Jurkat, Clone E6-1 (cell line): ENCODE data around the gene PPM1B.
"Not testable (repeated sequence)": the region's sequence is repeated elsewhere in the genome, so short reads cannot be mapped to it uniquely, and the experiment has no call there.

Experiments used
- DNase-seq: peaks from one replicate; pipeline ENCODE4 v3.0.0-alpha.2; 2011; ENCODE audit warnings: low read depth, low spot score
- H3K4me3 ChIP-seq: 2 replicates; pipeline ENCODE4 v1.5.1; 2011; ENCODE audit warnings: mild to moderate bottlenecking, low read length, control low read depth, moderate library complexity

PPM1B gene

GRCh38 chr2:44190526-44190925 lies 21.9 kb downstream of the PPM1B start:
- H3K4me3 ChIP-seq: no peak overlapping the region
- DNase-seq: no peak

DNA sequence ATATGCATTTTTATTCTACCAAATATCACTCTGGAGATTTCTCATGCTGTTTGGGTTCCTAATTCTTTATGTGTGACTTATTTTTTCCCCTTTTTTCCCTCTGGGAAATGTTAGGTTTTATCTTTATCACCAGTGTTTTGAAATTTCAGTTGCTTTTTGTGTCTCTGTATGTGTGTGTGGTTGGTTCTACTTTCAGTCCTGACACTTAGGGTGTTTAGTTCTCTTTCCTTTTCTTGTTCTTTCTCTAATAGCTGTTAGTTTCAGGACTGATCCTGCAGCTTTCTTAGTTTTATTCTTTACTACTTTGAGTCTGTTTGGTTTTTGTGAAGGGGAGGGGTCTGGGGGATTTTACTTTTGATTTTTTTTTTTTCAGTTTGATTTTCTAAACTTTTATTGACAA lies 23.1 kb downstream of the PPM1B start:
- no peak overlapping the region for H3K4me3 ChIP-seq
- no peak for DNase-seq

GRCh38 chr2:44192646-44193045 lies 24.0 kb downstream of the PPM1B start:
- no peak for DNase-seq
- no peak overlapping the region for H3K4me3 ChIP-seq

- no peak overlapping the region for H3K4me3 ChIP-seq
- DNase-seq: no peak
These were observed 27.0 kb downstream of the PPM1B start for GRCh38 chr2:44195714-44196113.

GRCh38 chr2:44197816-44198215 lies 29.1 kb downstream of the PPM1B start:
- DNase-seq: no peak
- H3K4me3 ChIP-seq: no peak overlapping the region

GRCh38 chr2:44200011-44200410 lies 31.3 kb downstream of the PPM1B start:
- no peak for DNase-seq
- no peak overlapping the region for H3K4me3 ChIP-seq

GRCh38 chr2:44200759-44201158 lies 32.1 kb downstream of the PPM1B start:
- no peak overlapping the region for H3K4me3 ChIP-seq
- no peak for DNase-seq

DNA sequence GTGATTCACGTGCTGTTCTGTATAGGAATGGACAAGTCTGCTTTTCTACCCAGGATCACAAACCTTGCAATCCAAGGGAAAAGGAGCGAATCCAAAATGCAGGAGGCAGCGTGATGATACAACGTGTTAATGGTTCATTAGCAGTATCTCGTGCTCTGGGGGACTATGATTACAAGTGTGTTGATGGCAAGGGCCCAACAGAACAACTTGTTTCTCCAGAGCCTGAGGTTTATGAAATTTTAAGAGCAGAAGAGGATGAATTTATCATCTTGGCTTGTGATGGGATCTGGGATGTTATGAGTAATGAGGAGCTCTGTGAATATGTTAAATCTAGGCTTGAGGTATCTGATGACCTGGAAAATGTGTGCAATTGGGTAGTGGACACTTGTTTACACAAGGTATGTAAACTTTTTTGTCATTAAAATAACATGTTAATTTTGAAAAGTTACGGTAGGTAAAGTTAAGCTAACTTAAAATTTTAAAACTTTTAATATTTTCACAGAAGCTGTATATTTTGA lies 33.0 kb downstream of the PPM1B start:
- DNase-seq: no peak
- no peak overlapping the region for H3K4me3 ChIP-seq

DNA sequence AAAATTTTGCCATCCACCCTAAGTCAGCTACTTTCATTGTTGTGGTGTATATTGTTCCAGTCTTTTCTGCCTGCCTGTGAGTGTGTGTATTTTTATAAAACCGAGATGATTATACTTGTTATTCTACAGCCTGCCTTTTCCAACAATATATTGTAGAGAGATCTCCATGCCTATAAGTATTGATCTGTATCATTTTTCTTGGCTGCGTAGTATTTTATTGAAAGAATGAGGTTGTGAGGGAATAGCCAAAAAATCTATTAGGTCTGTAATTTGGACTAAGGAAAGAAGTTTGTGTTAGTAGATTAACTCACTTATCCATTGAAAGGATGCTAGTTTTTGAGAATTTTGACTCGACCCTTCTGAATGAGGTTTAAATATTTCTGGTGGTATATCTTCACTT lies 34.9 kb downstream of the PPM1B start:
- no peak for DNase-seq
- no peak overlapping the region for H3K4me3 ChIP-seq

DNA sequence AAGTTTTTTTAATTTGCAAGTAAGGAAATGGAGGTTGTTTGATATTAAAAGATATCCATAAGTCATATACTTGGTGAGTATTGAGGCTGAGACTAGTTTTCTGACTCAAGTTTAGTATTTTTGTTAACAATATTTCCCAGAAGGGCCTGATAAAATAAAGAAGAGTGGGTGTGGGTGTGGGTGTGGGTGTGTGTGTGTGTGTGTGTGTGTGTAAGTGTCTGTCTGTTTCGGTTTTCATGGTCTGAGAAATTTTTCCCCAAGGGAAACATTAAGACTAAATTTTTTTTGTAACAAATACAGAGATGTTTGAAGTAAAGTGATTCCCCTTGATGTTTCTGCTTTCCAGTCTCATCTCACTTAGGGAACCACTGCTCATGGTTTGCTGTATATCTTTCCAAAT lies 36.5 kb downstream of the PPM1B start:
- no peak for DNase-seq
- H3K4me3 ChIP-seq: no peak overlapping the region

GRCh38 chr2:44207102-44207501 lies 38.4 kb downstream of the PPM1B start:
- no peak for DNase-seq

DNA sequence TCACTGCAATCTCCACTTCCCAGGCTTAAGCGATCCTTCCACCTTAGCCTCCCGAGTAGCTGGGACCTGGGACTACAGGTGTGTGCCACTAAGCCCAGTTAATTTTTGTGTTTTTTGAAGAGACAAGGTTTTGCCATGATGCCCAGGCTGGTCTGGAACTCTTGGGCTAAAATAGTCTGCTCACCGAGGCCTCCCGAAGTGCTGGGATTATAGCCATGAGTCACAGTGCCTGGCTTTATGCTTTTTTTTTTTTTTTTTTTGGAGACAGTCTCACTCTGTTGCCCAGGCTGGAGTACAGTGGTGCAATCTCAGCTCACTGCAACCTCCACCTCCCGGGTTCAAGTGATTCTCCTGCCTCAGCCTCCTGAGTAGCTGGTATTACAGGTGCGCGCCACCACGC lies 39.0 kb downstream of the PPM1B start:
- DNase-seq, H3K4me3 ChIP-seq: not testable (repeated sequence)

More at GRCh38 chr2:44207102-44207501, 38.4 kb downstream of the PPM1B start:
- no peak overlapping the region for H3K4me3 ChIP-seq

GRCh38 chr2:44210362-44210761 lies 41.7 kb downstream of the PPM1B start:
- no peak overlapping the region for H3K4me3 ChIP-seq
- DNase-seq: no peak

- no peak overlapping the region for H3K4me3 ChIP-seq
- no peak for DNase-seq
These were observed 42.5 kb downstream of the PPM1B start for GRCh38 chr2:44211183-44211582.

DNA sequence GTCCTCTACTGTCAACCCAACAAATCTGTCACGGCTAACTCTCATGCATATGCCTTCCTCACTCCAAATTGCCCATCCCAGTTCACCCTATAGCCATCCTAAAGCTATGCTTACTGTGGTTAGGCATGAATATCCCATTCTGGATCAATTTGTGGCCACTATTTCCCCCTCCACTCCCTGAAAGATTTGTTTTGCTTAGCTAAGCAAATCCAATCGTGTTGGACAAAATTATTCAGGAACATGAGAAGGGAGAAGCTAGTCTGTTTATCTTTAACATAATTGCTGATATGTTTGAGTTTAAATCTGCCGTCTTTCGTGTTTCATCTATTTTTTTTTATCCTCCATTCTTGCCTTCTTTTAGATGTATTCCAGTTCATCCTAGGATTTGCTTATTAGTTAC lies 43.6 kb downstream of the PPM1B start:
- DNase-seq: no peak
- no peak overlapping the region for H3K4me3 ChIP-seq

DNA sequence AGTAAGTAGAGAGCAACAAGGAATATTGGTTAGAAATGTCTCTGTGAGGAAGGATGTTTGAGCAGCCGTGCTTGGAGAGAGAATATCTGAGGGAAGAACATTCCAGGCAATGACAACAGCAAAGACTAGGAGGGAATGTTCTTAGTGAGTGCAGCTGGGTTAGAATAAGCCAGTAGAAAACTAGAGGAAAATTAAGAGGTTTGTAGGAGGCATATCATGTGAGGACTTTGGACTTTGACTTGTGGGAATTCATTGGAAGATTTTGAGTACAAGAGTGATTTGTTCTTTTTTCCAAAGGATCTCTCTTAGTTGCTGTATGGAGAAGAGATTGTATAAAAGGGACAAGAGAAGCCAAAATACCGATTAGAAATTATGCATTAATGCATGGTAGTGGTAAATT lies 47.2 kb downstream of the PPM1B start:
- H3K4me3 ChIP-seq: no peak overlapping the region
- DNase-seq: no peak

DNA sequence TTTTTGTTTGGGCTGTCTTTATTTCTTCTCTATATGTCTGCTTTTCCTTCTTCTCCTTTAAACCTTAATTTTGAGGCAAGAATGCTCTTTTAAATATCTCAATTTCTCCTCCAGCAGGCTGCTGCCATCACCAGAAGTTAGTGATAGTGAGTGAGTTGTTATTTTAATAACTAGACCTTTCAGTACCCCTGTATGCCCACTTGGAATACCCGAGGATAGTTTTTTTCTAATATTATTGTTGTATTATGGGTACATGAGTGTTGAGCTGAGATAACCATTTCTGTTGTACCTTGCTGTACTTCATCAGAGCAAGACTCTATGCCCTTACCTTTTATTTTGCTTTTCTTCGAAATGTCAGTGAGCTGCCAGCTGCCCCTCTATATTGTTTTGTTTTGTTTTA lies 50.1 kb downstream of the PPM1B start:
- DNase-seq: no peak
- H3K4me3 ChIP-seq: no peak overlapping the region

DNA sequence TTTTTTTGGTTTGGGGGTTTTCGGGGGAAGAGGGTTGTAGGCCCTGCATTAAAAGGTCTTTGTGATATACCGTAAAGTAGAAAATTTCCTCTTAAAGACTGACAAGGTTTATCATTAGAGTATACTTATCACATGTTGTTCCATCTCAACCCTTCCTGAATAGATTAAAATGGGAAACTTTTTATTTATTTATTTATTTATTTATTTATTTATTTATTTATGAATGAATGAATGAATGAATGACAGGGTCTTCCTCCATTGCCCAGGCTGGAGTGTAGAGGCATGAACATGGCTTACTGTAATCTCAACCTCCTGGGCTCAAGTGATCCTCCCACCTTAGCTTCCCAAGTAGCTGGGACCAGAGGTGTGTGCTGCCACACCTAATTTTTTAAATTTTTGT lies 58.1 kb downstream of the PPM1B start:
- no peak overlapping the region for H3K4me3 ChIP-seq
- no peak for DNase-seq

GRCh38 chr2:44230378-44230777 lies 61.7 kb downstream of the PPM1B start:
- no peak overlapping the region for H3K4me3 ChIP-seq
- no peak for DNase-seq

DNA sequence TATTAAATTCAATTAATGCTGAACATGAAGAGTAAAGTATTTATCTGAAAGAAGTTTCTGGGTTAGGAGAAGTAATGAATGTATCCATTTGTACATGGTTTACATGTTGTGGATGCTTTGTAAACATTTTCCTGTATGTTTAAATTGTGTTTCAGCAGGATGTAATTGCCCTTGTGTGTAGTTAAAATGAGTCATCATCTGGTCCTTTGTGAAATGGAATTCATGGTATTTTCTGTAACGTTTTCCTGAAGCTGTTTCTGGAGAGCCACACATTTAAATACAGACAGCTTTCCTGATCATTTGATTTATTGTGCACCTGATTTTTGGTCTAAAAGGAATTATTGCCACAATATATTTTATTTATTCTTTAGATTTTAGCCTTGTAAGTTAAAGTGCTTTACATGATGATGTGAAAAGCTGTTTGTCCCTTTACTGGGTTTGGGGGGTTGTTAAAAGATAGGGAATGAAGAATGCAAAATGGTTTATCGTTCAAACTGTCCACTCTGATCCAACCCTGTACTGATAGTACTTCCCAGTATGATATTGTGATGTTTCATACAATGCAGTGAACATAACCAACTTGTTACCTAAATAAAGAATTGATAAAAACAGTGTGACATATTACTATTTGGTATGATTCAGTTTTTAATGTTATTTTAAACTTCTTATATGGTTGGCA lies 64.9 kb downstream of the PPM1B start:
- no peak overlapping the region for H3K4me3 ChIP-seq
- no peak for DNase-seq

- H3K4me3 ChIP-seq: peak overlapping the region; percentile 7; the same call in 1 of the 2 replicates
- DNase-seq: peak; percentile 54
These were observed 68.5 kb downstream of the PPM1B start for GRCh38 chr2:44237221-44237620.
